Fibroblast of skin of abdomen (primary cell): ENCODE data around the gene FIG4.
"Not testable (repeated sequence)": the region's sequence is repeated elsewhere in the genome, so short reads cannot be mapped to it uniquely, and the experiment has no call there.

ENCODE experiments used
- DNase-seq: peaks from one replicate; pipeline ENCODE4 v3.0.0-alpha.2; 2013

FIG4 gene

DNA sequence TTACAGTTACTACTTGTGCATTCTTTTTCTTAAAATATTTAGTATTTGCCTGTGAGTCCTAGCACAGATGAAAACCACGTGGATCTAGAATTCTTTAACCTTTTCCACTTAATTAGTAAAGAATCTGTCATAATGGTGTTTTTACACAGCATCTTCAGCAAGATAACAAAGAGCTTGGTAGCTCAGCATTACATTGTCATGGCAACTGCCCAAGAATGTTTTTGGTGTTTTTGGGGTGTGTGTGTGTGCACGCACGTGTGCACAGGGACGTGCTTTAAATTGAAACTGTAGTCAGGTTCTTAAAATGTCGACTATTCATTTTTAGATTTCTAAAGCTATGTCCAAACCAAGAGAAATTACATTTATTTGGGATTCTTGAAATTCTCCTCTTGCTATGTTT is 108.0 kb downstream of the FIG4 start:
- no peak for DNase-seq

DNA sequence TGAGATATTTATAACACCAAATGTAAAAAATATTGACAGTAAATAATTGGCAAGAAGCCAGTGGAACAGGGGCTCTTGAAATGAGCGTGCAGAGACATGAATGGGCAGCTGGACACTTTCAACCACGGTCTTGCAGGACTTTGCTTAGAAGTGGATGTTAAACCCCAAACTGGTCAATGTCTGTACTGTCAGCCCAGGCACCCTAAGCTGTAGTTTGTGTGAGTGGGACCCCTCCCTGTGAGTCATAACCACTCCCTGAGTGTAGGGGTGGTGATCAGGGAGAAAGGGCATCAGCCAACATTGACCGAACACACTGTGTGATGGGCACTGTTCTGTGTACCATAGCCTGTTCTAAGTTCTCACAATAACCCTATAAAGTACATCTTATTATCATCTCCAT is 108.6 kb downstream of the FIG4 start:
- no peak for DNase-seq

DNA sequence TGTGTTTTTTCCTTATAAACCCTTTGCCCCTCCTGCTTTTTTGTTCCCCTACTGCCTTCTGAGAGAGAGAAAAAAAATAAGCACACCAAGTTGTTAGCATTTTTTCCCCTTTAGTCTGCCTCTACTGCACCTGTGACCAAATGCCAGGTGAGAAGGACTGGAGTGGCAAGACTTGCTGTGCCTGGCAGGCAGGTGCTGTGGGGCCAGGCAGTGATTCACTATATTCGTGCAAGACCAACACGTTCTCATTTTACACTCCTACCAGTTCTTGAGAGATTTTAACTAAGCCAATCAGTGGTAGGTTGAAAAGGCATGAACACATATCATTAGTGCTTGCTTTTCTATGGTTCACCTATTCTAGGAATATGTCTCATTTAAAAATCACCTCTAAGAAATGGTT is 109.7 kb downstream of the FIG4 start:
- DNase-seq: no peak

DNA sequence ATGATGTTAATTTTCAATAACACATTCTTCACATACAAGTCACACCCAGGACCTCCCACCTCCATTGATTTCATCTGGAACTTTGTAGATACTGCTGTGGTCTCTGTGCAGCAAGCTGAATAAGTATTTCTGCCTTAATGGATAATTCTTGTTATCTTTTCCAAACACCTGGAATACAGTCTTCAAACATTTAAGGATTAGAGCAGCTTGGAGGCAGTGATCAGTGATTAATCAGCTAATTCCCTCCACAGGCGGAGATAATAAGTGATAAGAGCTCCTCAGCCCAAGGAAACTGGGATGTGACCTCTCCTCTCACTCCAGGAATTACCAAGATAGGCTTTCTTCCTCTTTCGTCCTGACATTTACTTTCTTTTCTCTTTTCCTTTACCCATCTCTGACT is 110.7 kb downstream of the FIG4 start:
- DNase-seq: no peak

DNA sequence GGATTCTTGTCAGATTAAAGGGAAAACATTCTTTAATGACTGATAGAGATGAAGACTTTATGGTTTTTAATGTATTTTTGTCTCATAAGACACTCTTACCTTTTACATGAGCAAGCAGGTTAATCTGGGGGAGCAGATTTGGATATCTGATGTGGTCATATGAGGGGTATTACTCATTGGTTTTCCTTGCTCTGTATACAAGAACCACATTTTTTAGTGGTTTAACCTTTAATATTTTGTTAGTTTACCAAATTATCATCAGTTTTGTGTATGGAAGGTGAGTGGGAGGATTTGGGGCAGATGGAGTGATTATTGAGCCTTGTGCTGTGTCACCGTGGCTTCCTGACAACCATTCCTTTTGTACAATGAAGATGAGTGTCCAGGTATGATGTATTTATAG is 112.9 kb downstream of the FIG4 start:
- DNase-seq: no peak

DNA sequence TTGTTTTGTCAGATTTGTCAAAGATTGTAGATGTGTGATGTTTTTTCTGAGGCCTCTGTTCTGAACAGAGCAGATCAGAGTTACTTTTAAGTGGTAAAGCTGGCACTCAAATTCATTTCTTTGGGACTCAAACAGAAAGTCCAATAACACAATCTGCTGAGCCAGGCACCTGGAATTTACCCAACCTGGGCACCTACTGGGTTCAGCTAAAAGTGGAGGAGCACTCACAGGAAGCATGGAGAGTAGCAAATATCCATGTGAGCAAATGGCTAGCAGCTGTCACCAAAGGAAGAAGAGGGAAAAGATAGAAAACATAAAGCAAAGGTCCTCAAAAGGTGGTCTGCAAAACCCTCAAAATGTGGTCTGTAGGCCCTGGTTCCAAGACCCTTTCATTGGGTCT is 116.8 kb downstream of the FIG4 start:
- DNase-seq: no peak

DNA sequence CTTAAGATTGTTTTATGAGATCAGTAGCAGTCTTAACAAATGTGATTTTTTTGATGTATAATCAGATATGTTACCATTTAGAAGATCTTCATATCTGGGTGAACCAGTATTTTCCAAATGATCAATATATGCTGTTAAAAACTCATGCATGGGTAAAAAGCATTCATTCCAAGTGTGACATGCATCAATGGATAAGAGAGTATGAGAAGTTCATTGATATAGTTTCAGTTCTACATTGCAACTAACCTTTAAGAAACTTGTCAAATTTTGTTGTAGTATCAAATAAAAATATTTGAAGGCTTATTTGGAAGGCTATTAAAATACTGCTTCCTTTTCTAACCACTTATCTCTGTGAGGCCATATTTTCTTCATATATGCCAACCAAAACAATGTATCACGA is 117.7 kb downstream of the FIG4 start:
- no peak for DNase-seq

DNA sequence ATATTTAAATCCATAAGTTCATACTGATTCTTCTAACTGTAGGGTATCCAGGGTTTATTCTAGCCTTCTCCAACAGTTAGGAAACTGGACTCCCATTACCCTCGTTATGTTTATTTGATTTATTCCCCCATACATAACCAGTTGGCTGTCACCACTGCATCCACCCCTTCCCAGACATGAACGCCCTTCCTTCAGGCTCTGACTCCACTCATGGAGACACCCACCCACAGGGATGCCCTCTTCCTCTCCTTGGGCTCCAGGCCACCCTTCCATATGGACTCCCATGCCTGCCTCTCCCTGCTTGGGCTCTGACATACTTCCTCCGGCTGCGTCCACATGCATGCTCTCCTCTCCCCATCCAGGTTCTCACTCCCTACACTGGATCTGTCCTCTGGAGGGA is 124.0 kb downstream of the FIG4 start:
- DNase-seq: no peak

DNA sequence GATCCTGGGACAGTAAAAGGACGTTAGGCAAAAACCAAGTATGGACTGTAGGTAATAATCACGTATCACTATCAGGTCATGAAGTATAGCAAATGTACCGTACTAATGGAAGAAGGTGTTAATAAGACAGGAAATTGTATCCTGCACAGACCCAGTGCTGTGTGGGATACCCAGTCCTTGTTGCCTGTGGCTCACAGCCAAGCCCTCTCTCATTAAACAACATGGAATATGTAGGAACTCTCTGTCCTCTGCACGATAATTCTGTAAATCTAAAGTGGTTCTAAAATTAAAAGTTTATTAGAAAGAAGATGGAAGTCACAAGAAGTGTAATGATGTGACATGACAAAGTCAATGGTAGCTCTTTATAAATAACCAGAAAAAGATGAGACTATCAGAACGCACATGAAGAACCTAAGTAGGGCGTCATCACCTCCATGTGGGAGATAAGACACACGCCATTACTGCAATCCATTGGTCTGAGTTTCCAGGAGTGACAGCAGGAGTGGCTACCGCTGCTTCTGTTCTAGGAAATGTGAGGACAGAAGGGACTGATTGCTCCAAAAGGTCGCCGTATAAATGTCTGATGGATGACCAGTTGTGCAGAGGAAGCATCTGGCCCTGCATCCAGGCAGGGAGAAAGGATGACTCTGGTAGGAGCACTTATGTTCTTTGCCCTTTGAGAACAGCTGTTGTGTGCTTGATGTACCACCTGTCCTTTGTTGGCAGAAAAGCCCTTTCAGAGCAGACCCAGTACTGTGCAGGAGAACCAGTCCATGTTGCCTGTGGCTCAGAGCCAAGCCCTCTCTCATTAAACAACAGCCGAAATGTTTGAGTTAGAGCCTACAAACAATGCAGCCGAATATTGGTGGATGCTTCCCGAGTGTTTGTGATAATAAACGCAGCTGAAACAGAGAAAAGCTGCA is 125.6 kb downstream of the FIG4 start:
- DNase-seq: no peak

DNA sequence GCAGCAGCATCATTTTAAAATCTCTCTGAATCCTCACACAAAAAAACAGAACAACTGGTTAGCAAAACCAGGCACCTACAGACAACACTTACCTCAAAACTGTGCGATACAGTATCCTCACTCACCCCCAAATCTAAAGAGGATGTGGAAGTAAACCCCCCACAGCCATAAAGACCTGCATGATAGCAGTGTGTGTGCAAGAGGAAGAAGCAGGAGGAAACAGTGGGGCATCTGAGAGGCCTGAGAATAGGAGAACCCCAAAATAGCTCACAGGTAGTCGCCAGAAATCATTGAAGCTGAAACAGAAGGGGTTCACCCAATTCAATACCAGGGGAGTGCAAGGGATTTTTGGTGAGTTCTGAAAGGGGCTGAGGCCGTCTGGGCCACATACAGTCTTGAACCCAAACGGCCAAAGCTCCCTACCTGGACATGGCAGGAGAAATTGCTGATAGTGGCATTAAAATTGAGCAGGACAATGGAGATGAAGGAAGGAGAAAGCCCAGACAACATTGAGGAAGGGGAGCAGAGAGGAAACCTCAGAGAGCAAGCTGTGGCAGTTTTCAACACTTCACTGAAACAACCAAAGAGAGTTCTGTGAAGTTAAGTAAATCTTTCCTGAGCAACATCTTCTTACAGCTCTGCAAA is 129.7 kb downstream of the FIG4 start:
- DNase-seq: no peak

DNA sequence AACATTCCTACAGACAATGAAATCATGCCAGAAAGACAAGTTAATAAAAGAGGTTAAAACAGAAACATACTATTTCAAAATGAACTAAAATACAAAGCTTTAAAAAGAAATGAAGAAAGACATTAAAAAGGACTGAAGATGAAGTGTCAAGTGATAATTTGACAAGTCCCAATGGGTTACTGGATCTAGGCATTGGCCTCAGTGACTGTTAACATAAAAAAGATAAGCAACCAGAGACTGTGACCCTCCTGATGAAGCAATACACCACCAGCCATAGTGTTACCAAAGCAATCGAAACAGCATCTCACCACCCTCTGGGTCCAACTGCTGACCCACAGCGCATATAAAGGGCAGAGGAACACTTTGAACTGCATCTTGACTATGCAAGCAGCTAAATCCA is 130.3 kb downstream of the FIG4 start:
- no peak for DNase-seq

DNA sequence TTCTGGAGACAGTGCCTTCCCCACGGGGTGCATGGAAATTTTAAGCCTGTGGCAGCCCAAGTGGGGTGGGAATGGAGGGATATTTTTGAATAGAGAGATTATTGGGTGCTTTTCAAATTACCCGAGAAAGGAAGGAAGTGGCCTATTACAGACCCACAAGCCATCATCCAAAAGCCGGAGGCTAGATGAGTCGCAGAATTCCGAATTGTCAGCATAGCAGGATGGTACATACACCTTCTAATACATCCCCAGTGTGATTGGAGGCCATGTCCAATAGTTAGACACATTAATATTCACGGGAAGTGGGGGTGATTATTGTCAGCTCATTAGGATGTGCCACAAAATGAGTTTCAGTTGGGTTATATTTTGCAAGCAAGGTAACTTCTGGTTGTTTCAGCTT is 133.0 kb downstream of the FIG4 start:
- no peak for DNase-seq

DNA sequence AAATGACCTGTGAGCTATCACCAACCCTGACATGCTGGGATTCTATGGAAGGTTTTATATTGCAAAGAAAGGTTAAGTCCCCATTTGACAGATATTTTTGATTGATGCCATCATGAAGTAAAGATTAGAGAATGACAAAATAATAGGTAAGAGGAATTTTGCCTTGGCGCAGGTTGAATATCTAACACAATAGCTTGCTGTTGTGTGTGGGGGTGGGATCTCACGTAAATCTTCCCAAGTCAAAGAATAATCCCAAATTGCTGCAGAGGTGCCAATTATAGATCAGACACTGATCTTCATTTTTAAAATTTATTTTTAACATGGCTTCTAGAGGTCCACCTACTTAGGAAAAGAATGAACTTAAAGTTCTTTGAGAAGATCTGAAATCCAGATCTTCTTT is 135.5 kb downstream of the FIG4 start:
- no peak for DNase-seq

DNA sequence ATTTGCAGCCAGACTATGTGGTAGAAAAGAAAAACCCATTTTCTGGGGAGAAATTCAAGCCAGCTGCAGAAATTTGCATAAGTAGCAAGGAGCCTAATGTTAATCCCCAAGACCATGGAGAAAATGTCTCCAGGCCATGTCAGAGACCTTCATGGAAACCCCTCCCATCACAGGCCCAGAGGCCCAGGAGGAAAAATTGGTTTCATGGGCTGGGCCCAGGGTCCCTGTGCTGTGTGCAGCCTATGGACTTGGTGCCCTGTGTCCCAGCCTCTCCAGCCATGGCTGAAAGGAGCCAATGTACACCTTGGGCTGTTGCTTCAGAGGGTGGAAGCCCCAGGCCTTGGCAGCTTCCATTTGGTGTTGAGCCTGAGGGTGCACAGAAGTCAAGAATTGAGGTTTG is 140.3 kb downstream of the FIG4 start:
- DNase-seq: not testable (repeated sequence)

DNA sequence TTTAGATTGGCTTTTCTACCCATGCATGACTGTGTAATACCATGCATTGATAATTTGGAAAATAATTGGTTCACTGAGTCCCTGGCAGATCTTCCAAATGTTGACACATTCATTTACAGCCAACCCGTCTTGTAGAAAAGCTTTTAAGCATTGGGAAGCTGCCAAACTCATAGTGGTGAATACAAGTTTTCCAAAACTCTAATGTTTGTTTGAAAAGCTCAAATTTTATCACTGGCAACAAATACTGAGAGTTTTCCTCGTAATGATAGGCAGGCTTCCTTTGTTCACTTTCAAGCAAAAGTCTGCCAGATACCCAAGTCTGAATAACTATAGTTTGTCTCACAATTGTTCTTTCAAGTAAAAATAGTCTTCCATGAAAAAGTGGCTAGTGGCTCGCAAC is 143.0 kb downstream of the FIG4 start:
- no peak for DNase-seq

DNA sequence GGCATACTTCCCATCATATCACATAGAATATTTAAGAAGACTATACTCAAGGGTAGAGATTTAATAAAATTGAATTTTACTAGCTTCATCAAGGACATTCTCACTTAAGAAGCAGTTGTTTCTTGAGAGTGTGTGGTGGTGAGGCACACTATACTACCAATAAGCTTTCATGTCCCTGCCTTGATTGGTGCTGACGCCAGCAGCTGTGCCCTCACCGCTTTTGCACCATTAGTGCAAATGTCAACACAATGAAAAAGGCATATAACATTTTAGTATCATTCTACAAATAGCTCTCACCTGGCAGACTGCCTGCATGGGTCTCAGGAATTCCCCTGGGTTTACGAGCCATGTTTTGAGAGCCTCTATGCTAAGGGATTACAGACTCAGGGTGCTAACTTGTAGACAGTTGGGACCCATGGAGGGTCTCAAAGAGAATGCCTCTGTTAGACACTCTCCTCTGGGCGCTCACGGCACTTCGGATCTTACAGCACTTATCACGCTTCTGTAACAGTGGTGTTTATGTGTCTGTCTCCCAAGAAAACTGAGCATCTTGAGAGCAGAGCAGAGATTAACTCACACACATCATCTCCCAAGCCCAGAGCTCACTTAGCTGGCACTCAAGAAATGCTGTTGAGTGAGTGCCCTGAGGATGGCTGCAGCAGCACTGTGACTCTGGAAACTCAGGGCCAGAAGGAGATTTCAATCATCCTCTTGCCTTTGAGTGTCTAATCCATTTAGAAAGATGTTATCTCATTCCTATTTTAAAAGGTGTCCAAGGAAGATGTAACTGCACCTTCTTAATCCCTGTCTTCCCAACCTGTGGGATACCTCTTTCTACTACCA is 143.7 kb downstream of the FIG4 start:
- no peak for DNase-seq

DNA sequence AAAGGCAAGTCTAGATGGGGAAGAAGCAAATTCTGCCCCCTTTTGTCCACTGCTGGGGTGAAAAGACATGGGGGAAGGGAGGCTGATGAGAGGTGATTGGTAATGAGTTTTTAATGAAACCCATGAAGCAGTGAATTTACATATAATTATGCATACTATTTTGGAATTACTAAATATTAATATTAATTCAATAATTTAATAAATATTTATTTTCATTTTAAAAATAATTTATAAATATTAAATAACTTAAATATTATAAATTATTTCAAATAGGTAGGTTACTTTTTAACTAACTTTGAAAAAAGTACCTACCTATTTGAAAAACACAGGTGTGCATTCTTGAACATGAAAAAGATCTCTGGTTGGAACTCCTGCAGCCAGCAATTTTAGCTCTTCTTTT is 148.9 kb downstream of the FIG4 start:
- DNase-seq: no peak

DNA sequence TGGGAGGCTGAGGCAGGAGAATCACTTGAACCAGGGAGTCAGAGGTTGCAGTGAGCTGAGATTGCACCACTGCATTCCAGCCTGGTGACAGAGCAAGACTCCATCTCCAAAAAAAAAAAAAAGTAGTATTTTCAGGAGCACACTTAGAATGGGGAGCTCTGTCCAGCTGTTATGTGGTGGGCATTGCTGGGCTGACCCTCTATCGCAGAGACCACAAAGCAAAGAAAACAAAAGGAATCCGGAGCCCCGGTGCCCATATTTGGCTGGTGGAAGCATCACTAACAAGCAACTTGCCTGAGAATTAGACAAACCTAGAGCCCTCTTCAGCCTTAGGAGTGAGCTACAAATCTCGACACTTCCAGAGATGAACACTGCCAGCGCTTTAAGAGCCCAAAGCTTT is 149.7 kb downstream of the FIG4 start:
- no peak for DNase-seq

DNA sequence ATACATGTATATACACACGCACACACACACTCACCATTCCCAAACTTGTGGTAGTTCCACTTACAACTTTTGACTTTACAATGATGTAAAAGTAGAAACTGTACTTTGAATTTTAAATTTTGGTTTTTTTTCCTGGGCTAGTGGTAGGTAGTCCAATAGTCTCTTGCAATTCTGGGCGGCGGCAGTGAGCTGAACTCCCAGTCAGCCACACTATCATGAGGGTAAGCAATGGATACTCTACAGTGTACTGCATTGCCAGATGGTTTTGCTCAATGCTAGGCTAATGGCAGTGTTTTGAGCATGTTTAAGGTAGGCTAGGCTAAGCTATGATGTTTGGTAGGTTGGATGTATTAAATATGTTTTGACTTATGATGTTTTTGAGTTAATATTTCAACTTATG is 150.8 kb downstream of the FIG4 start:
- DNase-seq: no peak

DNA sequence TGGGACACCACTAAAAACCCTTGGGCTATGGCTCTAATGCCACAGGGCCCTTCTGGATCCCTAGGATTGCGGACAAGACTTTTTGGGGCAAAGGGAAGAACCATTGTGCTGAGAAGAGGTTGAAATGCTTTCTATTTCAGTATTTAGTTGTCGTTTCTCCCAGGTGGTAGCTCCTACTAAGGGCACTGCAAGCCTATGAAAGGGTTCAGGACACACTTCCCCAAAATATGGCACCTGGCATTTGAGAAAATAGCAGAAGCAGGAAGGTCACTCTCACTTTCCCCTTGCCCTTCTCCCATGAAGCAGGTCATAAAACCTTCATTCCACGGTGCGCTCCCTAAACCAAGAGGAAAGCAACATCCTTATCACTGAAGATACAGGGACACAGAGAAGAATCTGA is 161.6 kb downstream of the FIG4 start:
- no peak for DNase-seq

DNA sequence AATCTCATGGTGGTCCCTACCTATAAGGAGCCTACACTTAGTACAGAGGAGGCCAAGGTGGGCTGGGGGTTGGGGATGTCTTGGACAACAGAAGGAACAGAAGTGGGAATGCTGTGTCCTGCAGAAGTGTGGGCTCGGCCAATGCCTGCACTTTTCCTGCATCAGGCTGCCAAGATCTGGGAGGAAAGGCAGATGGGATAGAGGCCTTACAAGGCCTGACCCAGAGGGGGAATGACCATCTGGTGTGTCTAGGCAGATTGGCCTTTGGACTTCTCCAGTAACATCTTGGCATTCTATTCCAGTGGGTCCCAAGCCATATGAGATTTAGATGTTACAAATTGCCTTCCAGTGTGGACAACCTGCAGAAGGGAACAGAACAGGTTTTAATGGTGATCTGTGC is 162.3 kb downstream of the FIG4 start:
- no peak for DNase-seq

DNA sequence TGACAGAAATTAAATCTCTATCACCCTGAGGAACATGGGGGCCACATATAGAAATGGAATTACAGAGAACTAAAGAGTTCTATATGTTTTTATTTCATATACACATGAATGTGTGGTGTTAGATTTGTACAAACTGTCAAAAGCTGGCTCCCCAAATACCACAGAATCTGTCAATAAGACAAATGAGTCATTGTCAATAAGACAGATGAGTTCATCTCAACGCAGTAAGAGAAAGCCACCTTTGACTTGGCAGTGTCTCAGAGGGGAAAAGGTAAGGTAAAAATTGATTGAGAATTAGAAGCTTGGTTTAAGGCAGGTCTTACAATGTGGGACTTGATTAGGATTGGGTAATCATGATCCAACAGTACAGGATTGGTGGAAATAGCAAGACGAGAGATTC is 162.9 kb downstream of the FIG4 start:
- DNase-seq: no peak

DNA sequence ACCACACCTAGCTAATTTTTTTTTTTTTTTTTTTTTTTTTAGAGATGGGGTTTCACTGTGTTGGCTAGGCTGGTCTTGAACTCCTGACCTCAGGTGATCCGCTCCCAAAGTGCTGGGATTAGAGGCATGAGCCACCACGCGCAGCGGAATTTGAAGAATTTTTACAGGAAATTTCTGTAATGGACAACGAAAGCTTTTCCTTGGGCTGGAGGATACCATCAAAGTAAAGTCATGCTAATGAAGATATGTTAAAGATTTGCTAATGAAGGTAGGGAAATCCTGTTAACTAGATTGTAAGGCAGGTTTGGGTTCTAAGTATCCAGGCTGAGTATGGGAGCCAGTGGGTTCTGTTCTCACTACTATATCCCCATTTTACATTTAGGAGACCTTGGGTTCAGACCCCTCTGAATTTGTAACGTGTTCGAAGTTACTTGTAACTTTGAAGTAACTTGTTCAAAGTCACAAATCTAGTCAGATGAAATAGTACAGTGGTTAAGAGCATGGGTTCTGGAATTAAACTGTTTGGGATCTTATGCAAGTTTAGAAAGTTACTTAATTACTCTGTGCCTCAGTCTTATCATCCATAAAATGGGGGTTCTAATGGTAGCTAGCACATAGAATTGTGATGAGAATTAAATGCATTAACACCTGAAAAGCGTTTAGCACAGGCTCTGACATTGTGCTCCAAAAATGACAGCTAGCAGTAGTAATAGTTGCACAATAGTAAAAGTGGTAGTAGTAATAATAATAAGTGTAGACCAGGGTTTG is 163.6 kb downstream of the FIG4 start:
- no peak for DNase-seq
